SK-N-MC (cell line): ENCODE results near the gene CCDC54.

ENCODE experiments used
- EZH2 ChIP-seq: fragments of 200-600 bp; sonication (generic); IDR thresholded peaks from one replicate; pipeline ENCODE4 v1.6.1; 2017; ENCODE audit warnings: antibody characterized with exemption
- POLR2AphosphoS5 ChIP-seq: IDR thresholded peaks from 2 replicates; pipeline ENCODE4 v1.6.1; 2012; ENCODE audit warnings: mild to moderate bottlenecking, low read depth, low read length, borderline replicate concordance

DNA sequence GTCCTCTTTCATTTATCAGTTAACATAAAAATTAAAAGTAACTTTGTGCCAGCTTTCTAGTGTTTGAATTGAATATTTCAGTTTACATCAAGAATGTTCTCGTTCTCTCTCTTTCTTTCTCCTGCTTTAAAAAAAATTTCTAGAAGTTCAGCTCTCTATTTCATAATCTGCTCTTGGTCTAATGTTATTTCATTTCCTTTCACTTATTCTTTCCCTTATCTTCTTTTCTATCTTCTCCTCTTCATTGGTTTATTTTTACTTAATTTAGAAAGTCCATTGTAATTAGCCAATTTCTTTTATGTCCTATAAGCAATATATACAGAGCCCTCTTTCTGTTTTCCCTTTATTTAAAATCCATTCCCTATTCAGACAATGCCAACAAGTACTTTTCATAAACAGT lies 44.6 kb downstream of the CCDC54 start:
- TF ChIP-seq EZH2 (no peak), POLR2AphosphoS5 (no peak)
